Astrocyte of the cerebellum (primary cell): Measurements from ENCODE around the gene NCOA5.

Experiments used
- DNase-seq: peaks from one replicate; pipeline ENCODE4 v3.0.0-alpha.2; 2011; ENCODE audit warnings: low read depth
- H3K4me3 ChIP-seq: 2 replicates; pipeline ENCODE4 v1.5.1; 2011; ENCODE audit warnings: mild to moderate bottlenecking, low read depth, low read length, moderate library complexity
- in situ Hi-C: cut with HindIII; loops from 2 replicates; pipeline ENCODE4 v1.10.0; 2017; ENCODE audit warnings: low sequenced_read_pairs
- TF ChIP-seq, protein P1 (sequence below): IDR thresholded peaks from 2 replicates; pipeline ENCODE4 v1.5.1; 2012; ENCODE audit warnings: low read length, low read depth, moderate library complexity, mild to moderate bottlenecking; ENCODE audit errors: missing control alignments

NCOA5 gene

DNA sequence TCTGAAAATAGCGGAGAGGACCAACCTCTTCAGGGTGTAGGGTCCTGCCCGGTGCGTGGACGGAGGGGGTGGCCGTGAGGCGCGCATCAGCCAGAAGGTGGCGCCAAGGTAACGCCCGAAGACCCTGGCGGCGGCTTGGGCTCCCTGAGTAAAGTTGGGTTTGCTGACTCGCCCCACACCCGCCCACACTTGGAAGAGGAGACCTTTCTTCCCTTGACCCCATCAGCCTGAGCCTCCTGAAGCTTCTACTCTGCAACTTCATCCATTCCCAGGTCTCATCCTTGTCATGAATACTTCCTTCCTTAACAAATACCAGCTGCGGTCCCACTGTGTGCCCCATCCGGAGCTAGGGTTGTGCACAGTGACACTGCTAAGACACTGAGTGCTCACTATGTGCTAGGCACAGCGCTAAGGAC is 43.0 kb upstream of the NCOA5 start:
- peak; percentile 23 for DNase-seq
- no peak overlapping the region for H3K4me3 ChIP-seq
- TF ChIP-seq, protein P1, sequence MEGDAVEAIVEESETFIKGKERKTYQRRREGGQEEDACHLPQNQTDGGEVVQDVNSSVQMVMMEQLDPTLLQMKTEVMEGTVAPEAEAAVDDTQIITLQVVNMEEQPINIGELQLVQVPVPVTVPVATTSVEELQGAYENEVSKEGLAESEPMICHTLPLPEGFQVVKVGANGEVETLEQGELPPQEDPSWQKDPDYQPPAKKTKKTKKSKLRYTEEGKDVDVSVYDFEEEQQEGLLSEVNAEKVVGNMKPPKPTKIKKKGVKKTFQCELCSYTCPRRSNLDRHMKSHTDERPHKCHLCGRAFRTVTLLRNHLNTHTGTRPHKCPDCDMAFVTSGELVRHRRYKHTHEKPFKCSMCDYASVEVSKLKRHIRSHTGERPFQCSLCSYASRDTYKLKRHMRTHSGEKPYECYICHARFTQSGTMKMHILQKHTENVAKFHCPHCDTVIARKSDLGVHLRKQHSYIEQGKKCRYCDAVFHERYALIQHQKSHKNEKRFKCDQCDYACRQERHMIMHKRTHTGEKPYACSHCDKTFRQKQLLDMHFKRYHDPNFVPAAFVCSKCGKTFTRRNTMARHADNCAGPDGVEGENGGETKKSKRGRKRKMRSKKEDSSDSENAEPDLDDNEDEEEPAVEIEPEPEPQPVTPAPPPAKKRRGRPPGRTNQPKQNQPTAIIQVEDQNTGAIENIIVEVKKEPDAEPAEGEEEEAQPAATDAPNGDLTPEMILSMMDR, result peak; percentile 87
- in situ Hi-C loops, result no loop called here

DNA sequence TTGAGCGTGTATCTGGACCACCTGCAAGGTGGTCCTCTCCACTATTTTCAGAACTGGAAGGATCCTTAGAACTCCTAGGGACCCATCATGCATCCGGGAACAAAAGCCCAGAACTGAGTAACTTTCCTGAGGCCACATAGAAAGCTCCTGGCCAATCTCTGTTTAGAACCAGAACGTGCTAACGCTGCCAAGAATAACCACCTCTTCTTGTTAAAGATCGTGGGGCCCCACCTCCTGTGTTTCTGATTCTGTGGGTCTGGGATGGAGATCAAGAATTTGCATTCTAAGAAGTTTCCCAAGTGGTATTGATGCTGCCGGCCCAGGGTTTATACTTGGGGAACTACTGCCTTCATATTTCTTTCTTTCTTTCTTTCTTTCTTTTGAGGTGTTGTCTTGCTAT is 41.6 kb upstream of the NCOA5 start:
- peak; percentile 82 for DNase-seq
- TF ChIP-seq, protein P1, result no peak
- in situ Hi-C loops, result no loop called here

DNA sequence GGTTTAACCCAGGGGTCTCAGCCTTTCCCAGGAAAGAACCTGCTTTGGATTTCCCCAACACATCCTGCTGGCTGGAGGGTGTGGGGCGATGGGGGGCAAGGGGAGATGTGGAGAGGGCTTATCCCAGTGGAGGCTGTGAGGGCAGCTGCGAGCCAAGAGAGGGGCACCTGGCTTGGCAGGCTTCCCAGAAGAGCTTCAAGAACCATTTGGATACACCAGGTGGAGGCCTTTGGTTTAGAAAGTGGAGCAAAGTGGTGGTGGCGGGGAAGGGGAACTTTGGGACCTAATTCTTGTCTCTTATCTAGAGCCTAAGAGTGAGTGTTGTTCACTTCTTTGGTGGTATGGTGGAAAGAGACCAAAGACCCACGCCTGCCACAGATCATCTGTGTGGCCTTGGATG is 40.8 kb upstream of the NCOA5 start:
- in situ Hi-C loops, result no loop called here
- DNase-seq, result no peak
- no peak overlapping the region for H3K4me3 ChIP-seq
- TF ChIP-seq, protein P1, result no peak

More for the DNA sequence above, 41.6 kb upstream of the NCOA5 start:
- no peak overlapping the region for H3K4me3 ChIP-seq

DNA sequence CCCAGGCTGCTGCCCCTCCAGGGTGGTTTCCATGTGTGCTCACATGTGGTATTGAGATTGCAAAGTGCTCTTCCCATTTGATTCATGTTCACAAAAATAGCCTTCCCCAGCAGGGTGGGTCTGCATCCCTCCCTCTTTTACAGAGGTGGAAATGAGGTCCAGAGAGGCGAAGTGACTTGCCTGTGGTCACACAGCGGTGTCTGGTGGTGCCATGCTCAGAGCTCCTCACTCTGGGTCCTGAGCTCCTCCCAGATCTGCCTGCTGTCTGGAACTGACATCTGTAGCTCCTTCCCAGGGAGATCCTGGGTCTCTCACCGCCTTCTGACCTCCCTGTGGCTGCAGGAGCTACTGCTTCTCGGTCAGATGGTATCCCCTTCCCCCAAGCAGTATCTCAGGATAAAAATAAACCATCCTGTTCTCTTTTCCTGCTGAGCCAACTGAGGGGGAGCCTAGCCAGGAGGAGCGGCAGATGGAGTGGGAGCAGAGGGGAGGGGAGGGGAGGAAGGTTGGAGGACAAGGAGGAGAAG is 40.3 kb upstream of the NCOA5 start:
- TF ChIP-seq, protein P1, result no peak
- DNase-seq, result no peak
- in situ Hi-C loops, result no loop called here
- no peak overlapping the region for H3K4me3 ChIP-seq

DNA sequence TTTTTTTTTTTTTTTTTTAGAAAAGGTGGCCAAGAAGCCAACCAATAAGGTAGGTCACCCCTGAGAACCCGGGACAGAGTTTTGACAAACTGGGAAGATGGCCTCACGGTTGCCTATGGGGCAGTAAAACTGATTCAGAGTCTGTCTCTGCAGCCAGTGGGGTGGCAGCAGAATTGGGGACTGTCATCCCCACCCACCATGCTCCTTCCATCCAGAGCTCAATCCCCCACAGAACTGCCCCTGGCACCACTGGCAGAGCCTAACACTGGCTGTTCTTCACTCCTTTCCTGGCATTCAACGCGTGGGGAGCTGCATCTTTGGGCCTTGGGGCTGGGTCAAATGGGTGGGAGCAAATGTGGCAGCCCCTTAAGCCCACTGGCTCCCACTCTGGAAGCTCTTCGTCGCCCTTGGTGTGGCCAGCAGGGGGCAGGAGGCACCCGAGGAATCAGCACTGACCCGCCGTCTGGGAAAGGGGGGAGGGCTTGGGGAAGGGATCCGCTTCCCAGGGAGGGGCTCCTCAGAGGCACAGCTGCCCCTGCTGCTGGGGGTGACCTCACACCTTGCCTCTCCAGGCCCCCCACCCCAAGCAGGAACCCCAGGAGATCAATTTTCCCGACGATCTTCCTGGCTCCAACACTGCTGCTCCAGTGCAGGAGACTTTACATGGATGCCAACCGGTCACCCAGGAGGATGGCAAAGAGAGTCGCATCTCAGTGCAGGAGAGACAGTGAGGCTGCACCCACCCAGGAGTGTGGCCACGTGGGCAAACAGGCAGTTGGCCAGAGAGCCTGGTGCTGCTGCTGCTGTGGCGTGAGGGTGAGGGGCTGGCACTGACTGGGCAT is 38.8 kb upstream of the NCOA5 start:
- no peak for DNase-seq
- TF ChIP-seq, protein P1, result peak; percentile 59
- in situ Hi-C loops, result no loop called here
- no peak overlapping the region for H3K4me3 ChIP-seq

DNA sequence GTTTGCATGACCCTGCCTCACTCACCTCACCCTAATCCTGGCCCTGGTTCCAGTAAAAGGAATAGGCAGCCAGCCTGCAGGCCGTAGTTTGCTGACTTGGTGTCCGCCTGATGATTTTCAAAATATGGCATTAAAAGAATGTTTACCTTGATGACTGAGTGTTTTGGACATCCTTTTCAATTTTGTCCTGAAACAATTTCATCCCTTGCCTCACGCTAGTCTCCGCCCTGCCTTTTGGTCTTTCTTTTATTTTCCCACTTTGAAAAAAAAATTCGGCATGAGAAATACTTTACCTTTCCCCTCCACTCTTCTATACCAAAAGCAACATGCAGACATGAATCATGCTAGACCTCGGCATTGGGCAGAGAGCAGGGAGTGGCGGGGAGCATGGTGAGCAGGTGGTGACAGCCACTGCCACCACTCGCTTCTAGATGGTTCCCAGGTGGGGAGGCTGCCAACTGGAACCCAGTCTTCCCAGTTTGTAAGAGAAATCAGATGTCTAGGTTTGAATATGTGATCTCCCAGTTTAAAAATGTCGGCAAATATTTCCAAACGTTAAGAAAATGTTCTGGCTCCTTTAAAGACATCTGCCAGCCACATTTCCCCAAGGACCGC is 37.7 kb upstream of the NCOA5 start:
- TF ChIP-seq, protein P1, result no peak
- H3K4me3 ChIP-seq, result no peak overlapping the region
- no peak for DNase-seq
- in situ Hi-C loops, result no loop called here
